Thoracic aorta (tissue), 2 donors: Measurements from ENCODE around the gene MTHFSD. TPM values are rescaled to one million over a fixed set of nuclear protein-coding genes. Genes with fewer than 3 reads are reported as not detected.

ENCODE experiments used
- ATAC-seq: fragments of 150-250 bp; one replicate; pipeline ENCODE4 v1.8.0; 2017; ENCODE audit warnings: low read depth; ENCODE audit not compliant: insufficient number of reproducible peaks, low FRiP score
- DNase-seq: peaks from one replicate; pipeline ENCODE4 v3.0.0-alpha.2; 2020; ENCODE audit warnings: low spot score
- H3K27ac ChIP-seq, 2 donors: fragments of 200-600 bp; sonication (generic); 1 replicate in 1 of 2; 2 replicates in 1 of 2; pipeline ENCODE4 v1.5.1; 2016; ENCODE audit warnings: mild to moderate bottlenecking in 2 of 2, moderate library complexity in 2 of 2
- H3K27me3 ChIP-seq: fragments of 200-600 bp; sonication (generic); replicated peaks from 2 replicates; pipeline ENCODE4 v1.6.0; 2016; ENCODE audit warnings: mild to moderate bottlenecking; ENCODE audit not compliant: insufficient read depth
- H3K36me3 ChIP-seq: fragments of 200-600 bp; sonication (generic); one replicate; pipeline ENCODE4 v1.5.1; 2016
- H3K4me1 ChIP-seq, 2 donors: fragments of 200-600 bp; sonication (generic); 1 replicate in 1 of 2; 2 replicates in 1 of 2; pipeline versions ENCODE4 v1.5.1 to v1.6.0; 2016; ENCODE audit warnings: low read depth in 2 of 2, mild to moderate bottlenecking in 1 of 2; ENCODE audit not compliant: control insufficient read depth in 1 of 2
- H3K4me3 ChIP-seq: fragments of 200-600 bp; sonication (generic); 2 replicates; pipeline ENCODE4 v1.5.1; 2016; ENCODE audit warnings: mild to moderate bottlenecking
- H3K9me3 ChIP-seq: fragments of 200-600 bp; sonication (generic); 2 replicates; pipeline ENCODE4 v1.5.1; 2016
- total RNA-seq, 2 donors: library from RNA; depleted of rRNA; stranded (reverse); fragments of >200 nt; gene quantifications; one replicate each; pipeline versions ENCODE4 v1.1.0 to v1.2.3, GENCODE V29; 2016
- TF ChIP-seq, protein P1 (sequence below): fragments of 200-600 bp; sonication (generic); IDR thresholded peaks from one replicate; pipeline ENCODE4 v1.5.1; 2019; ENCODE audit warnings: antibody characterized with exemption

The MTHFSD gene
- total RNA-seq, 2 donors from 2014 or later: 25.0 to 30.8 TPM

- Histone ChIP-seq H3K27me3 (peaks cover 23% of the 10 kb centered on the region), H3K4me1 (peaks cover 4 to 17% of the 10 kb centered on the region in 2 donors), H3K4me3 (peak overlapping the region; percentile 49), H3K36me3 (no peaks in the 10 kb centered on the region), H3K27ac (no peak overlapping the region), H3K9me3 (no peaks in the 10 kb centered on the region)
- DNase-seq (no peak), ATAC-seq (no peak)
- TF ChIP-seq, protein P1, sequence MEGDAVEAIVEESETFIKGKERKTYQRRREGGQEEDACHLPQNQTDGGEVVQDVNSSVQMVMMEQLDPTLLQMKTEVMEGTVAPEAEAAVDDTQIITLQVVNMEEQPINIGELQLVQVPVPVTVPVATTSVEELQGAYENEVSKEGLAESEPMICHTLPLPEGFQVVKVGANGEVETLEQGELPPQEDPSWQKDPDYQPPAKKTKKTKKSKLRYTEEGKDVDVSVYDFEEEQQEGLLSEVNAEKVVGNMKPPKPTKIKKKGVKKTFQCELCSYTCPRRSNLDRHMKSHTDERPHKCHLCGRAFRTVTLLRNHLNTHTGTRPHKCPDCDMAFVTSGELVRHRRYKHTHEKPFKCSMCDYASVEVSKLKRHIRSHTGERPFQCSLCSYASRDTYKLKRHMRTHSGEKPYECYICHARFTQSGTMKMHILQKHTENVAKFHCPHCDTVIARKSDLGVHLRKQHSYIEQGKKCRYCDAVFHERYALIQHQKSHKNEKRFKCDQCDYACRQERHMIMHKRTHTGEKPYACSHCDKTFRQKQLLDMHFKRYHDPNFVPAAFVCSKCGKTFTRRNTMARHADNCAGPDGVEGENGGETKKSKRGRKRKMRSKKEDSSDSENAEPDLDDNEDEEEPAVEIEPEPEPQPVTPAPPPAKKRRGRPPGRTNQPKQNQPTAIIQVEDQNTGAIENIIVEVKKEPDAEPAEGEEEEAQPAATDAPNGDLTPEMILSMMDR: no peak
Observed at GRCh38 chr16:86520317-86521210, 34.5 kb downstream of the MTHFSD start.

DNA sequence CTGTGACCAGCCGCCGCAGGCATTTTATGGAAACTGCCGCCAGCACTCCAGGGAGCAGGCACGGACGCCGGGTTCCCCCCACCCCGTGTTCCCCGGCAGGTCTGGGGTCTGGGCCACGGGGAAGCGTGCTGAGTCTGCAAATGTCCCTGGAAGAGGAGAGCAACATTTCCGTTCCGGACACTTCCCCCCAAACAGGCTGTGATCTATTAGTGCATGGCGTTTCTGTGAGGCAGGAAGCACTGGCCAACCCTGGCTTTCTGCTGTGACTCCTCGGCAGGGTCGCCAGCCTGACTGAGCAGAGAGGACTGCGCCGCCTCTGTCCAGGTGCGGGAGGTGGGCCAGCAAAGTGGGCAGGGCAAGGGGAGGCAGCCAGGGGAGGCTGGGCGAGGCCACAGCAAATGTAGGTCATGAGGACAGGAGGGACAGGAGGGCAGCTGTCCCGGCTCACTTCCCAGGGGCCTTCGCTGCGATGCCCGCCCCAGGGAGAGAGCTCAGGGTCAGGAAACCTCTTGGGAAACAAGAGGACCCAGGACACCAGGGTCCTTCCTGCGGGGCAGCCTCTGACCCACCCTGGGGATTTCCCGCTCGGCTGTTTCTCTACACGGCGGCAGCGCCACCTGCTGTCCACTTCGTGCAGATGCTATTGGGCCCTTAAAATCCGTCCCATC, 35.3 kb downstream of the MTHFSD start:
- ATAC-seq (no peak), DNase-seq (no peak)
- TF ChIP-seq, protein P1: peak; percentile 89
- H3K4me1 ChIP-seq: peaks cover 4 to 20% of the 10 kb centered on the region in 2 donors
- H3K9me3 ChIP-seq: no peaks in the 10 kb centered on the region
- no peak overlapping the region for H3K27ac ChIP-seq
- H3K27me3 ChIP-seq: peaks cover 25% of the 10 kb centered on the region
- H3K36me3 ChIP-seq: no peaks in the 10 kb centered on the region
- peak overlapping the region; percentile 49 for H3K4me3 ChIP-seq

DNA sequence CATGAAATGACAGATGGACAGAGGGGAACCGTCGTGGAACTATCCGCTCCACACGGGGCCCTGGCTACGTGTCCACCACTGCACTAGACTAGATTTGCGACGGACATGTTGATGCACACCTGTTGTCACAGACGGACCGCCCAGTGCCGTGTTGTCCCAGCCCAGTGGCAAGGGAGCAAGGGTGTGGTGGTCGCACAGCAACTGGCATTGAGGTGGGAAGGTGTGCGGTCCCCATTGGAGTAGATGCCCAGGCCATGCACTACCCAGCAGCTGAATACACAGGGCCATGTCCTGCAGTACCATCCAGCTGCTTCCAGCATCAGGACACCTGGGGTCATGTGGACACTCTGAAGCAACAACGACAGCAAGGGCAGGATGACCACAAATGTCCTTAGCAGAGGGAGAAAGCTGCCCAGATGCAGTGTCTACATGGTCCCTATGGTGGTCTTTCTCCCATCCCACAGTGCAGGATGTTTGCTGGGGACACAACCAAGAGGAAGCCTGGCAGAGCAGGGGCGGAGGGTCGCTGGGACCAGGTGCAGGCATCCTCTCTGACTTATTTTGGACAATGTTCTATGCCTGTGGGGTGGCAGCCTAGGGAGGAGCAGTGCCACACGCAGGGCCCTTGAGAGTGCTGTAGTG, 35.9 kb downstream of the MTHFSD start:
- Histone ChIP-seq H3K27ac (no peak overlapping the region), H3K27me3 (peaks cover 25% of the 10 kb centered on the region), H3K9me3 (no peaks in the 10 kb centered on the region), H3K4me3 (no peak overlapping the region), H3K36me3 (no peaks in the 10 kb centered on the region), H3K4me1 (peaks cover 4 to 20% of the 10 kb centered on the region in 2 donors)
- TF ChIP-seq, protein P1: no peak
- DNase-seq (no peak), ATAC-seq (no peak)

DNA sequence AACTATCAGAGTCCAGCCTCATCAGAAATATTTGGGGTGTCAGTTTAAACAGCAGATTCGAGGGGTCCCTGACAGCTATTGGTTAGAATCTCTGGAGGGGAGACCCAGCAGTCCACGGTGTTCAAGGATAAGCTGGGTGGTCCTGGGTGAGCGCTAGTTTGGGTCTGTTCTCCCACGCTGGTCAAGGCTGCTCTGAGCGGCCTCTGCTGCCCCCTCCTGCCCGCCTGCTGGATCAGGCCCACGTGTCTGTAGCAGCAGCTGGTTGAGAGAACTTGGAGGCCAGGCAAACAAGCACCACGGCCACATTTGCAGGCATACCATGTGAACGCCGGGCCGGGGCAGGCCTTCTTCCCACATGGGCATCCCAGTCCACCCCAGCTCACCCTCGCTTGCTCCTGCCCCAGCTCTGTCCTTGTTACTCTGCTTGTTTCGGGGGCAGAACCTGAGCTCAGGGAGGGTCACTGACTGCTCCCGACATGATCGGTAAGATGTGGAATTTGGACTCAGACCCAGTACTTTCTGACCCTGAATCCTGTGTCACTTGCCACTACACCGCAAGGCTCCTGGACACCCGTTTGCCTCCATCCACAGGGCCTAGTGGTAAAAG, 37.3 kb downstream of the MTHFSD start:
- H3K4me1 ChIP-seq: peaks cover 4 to 20% of the 10 kb centered on the region in 2 donors
- no peak for DNase-seq
- ATAC-seq: no peak
- H3K9me3 ChIP-seq: no peaks in the 10 kb centered on the region
- no peak overlapping the region for H3K27ac ChIP-seq
- no peaks in the 10 kb centered on the region for H3K36me3 ChIP-seq
- H3K27me3 ChIP-seq: peaks cover 25% of the 10 kb centered on the region
- no peak overlapping the region for H3K4me3 ChIP-seq
- TF ChIP-seq, protein P1: peak; percentile 63
